PC-9 (cell line): ENCODE data around the gene OSBPL8.

Experiments used
- CTCF ChIP-seq: fragments of 200-600 bp; sonication (generic); conservative IDR thresholded peaks from 2 replicates; pipeline ENCODE4 v1.6.1; 2017; ENCODE audit warnings: mixed run types, antibody characterized with exemption, mild to moderate bottlenecking, moderate library complexity
- EZH2 ChIP-seq: fragments of 200-600 bp; sonication (generic); IDR thresholded peaks from 2 replicates; pipeline ENCODE4 v1.8.0; 2017; ENCODE audit warnings: antibody characterized with exemption, low read depth

DNA sequence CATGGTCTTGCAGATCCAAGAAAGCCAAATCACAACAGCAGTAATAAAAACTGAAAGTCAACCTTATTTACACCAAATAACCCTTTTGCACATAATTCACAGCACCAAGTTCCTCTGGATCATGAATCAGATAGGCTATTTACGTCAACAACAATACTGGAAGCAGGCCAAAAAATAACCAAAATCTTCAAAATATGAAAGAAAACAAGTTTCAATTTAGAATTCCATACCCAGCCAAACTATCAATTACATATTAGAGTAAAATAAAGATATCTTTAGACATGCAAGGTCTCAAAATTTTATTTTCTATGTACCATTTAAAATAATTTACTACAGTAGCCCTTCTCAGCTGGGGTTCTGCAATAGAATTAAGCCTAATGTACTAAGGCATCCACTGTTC is 134.6 kb downstream of the OSBPL8 start:
- TF ChIP-seq EZH2 (no peak), CTCF (no peak)
